ENCODE measurements around the gene STK32B.
"Not testable (repeated sequence)": the region's sequence is repeated elsewhere in the genome, so short reads cannot be mapped to it uniquely, and the experiment has no call there.

The STK32B gene

GRCh38 chr4:5247735-5248134 is 196.5 kb downstream of the STK32B start:
- H3K9me3 ChIP-seq (ENCODE audit: insufficient read depth, low read depth, low read length) = peaks cover 2% of the 10 kb centered on the region
- DNase-seq = no peak
- no peaks in the 10 kb centered on the region for H3K4me1 ChIP-seq (ENCODE audit: control insufficient read depth in 1 of 2, insufficient read depth in 2 of 2, low read length in 2 of 2)
- no peak overlapping the region for H2BK12ac ChIP-seq (ENCODE audit: low read length)
- H3K27me3 ChIP-seq (ENCODE audit: insufficient read depth, low read length) = no peaks in the 10 kb centered on the region
- H2BK120ac ChIP-seq (ENCODE audit: insufficient read depth, low read length, poor library complexity) = no peak overlapping the region
- H3K18ac ChIP-seq (ENCODE audit: low read length) = no peak overlapping the region
- H3K27ac ChIP-seq (ENCODE audit: low read depth, low read length) = no peak overlapping the region
- no peak overlapping the region for H3K4me3 ChIP-seq (ENCODE audit: low read depth, low read length)
- H2AK5ac ChIP-seq (ENCODE audit: low read length) = no peak overlapping the region
- no peak overlapping the region for H3K4ac ChIP-seq (ENCODE audit: low read depth, low read length)
- no peak overlapping the region for H4K12ac ChIP-seq (ENCODE audit: low read depth, low read length)
- no peak overlapping the region for H3K4me2 ChIP-seq (ENCODE audit: low read length)
- no peak overlapping the region for H4K91ac ChIP-seq (ENCODE audit: low read depth, low read length)
- no peak overlapping the region for H2AFZ ChIP-seq (ENCODE audit: insufficient read depth, low read length, poor library complexity)
- H4K8ac ChIP-seq (ENCODE audit: low read depth, low read length) = no peak overlapping the region
- no peak overlapping the region for H3K9ac ChIP-seq (ENCODE audit: low read length)
- H2BK5ac ChIP-seq (ENCODE audit: low read depth, low read length, poor library complexity) = no peak overlapping the region
- WGBS (ENCODE audit: extremely low coverage, insufficient coverage, insufficient read length) = no CpG with 5 or more reads among the region's 1 CpG
- no peak overlapping the region for H3K14ac ChIP-seq (ENCODE audit: low read length)
- no peaks in the 10 kb centered on the region for H3K79me1 ChIP-seq (ENCODE audit: low read length)
- no peaks in the 10 kb centered on the region for H3K36me3 ChIP-seq (ENCODE audit: control insufficient read depth in 1 of 2, insufficient read depth in 2 of 2, low read length in 2 of 2)
- no peaks in the 10 kb centered on the region for H3K79me2 ChIP-seq (ENCODE audit: control insufficient read depth, insufficient read depth, low read length, poor library complexity)
- H3K23ac ChIP-seq (ENCODE audit: low read length) = no peak overlapping the region

- WGBS (ENCODE audit: extremely low coverage, insufficient coverage, insufficient read length) = no CpG with 5 or more reads among the region's 2 CpGs
Observed at GRCh38 chr4:5249727-5250126, 198.4 kb downstream of the STK32B start.

GRCh38 chr4:5250536-5250935 is 199.3 kb downstream of the STK32B start:
- H4K8ac ChIP-seq (ENCODE audit: low read depth, low read length); H4K91ac ChIP-seq (ENCODE audit: low read depth, low read length); H3K9me3 ChIP-seq (ENCODE audit: insufficient read depth, low read depth, low read length); H4K12ac ChIP-seq (ENCODE audit: low read depth, low read length); H3K4me1 ChIP-seq (ENCODE audit: control insufficient read depth in 1 of 2, insufficient read depth in 2 of 2, low read length in 2 of 2); H3K79me1 ChIP-seq (ENCODE audit: low read length); H3K14ac ChIP-seq (ENCODE audit: low read length); H3K18ac ChIP-seq (ENCODE audit: low read length); H3K4me3 ChIP-seq (ENCODE audit: low read depth, low read length); H3K9ac ChIP-seq (ENCODE audit: low read length); H2AK5ac ChIP-seq (ENCODE audit: low read length); H3K27me3 ChIP-seq (ENCODE audit: insufficient read depth, low read length); H3K23ac ChIP-seq (ENCODE audit: low read length); H3K79me2 ChIP-seq (ENCODE audit: control insufficient read depth, insufficient read depth, low read length, poor library complexity); H3K4ac ChIP-seq (ENCODE audit: low read depth, low read length); DNase-seq; H2BK5ac ChIP-seq (ENCODE audit: low read depth, low read length, poor library complexity); H2AFZ ChIP-seq (ENCODE audit: insufficient read depth, low read length, poor library complexity); H3K36me3 ChIP-seq (ENCODE audit: control insufficient read depth in 1 of 2, insufficient read depth in 2 of 2, low read length in 2 of 2); H2BK120ac ChIP-seq (ENCODE audit: insufficient read depth, low read length, poor library complexity); H3K27ac ChIP-seq (ENCODE audit: low read depth, low read length); H3K4me2 ChIP-seq (ENCODE audit: low read length); H2BK12ac ChIP-seq (ENCODE audit: low read length): not testable (repeated sequence)
- no CpG with 5 or more reads among the region's 5 CpGs for WGBS (ENCODE audit: extremely low coverage, insufficient coverage, insufficient read length)

More at GRCh38 chr4:5249727-5250126, 198.4 kb downstream of the STK32B start:
- H3K14ac ChIP-seq (ENCODE audit: low read length) = no peak overlapping the region
- no peak overlapping the region for H4K91ac ChIP-seq (ENCODE audit: low read depth, low read length)
- H3K36me3 ChIP-seq (ENCODE audit: control insufficient read depth in 1 of 2, insufficient read depth in 2 of 2, low read length in 2 of 2) = no peaks in the 10 kb centered on the region
- H3K18ac ChIP-seq (ENCODE audit: low read length) = no peak overlapping the region
- no peak overlapping the region for H2AFZ ChIP-seq (ENCODE audit: insufficient read depth, low read length, poor library complexity)
- no peak overlapping the region for H2BK5ac ChIP-seq (ENCODE audit: low read depth, low read length, poor library complexity)
- H2AK5ac ChIP-seq (ENCODE audit: low read length) = no peak overlapping the region
- H3K4me1 ChIP-seq (ENCODE audit: control insufficient read depth in 1 of 2, insufficient read depth in 2 of 2, low read length in 2 of 2) = no peaks in the 10 kb centered on the region
- H4K8ac ChIP-seq (ENCODE audit: low read depth, low read length) = no peak overlapping the region
- no peak overlapping the region for H4K12ac ChIP-seq (ENCODE audit: low read depth, low read length)
- H3K23ac ChIP-seq (ENCODE audit: low read length) = no peak overlapping the region
- no peaks in the 10 kb centered on the region for H3K79me2 ChIP-seq (ENCODE audit: control insufficient read depth, insufficient read depth, low read length, poor library complexity)
- no peak for DNase-seq
- H3K9ac ChIP-seq (ENCODE audit: low read length) = no peak overlapping the region
- H2BK12ac ChIP-seq (ENCODE audit: low read length) = no peak overlapping the region
- no peak overlapping the region for H3K27ac ChIP-seq (ENCODE audit: low read depth, low read length)
- no peak overlapping the region for H3K4me3 ChIP-seq (ENCODE audit: low read depth, low read length)
- no peak overlapping the region for H3K4me2 ChIP-seq (ENCODE audit: low read length)
- H3K4ac ChIP-seq (ENCODE audit: low read depth, low read length) = no peak overlapping the region
- no peaks in the 10 kb centered on the region for H3K79me1 ChIP-seq (ENCODE audit: low read length)
- H3K27me3 ChIP-seq (ENCODE audit: insufficient read depth, low read length) = no peaks in the 10 kb centered on the region
- peaks cover 2% of the 10 kb centered on the region for H3K9me3 ChIP-seq (ENCODE audit: insufficient read depth, low read depth, low read length)
- no peak overlapping the region for H2BK120ac ChIP-seq (ENCODE audit: insufficient read depth, low read length, poor library complexity)

GRCh38 chr4:5256421-5256820 is 205.1 kb downstream of the STK32B start:
- Histone ChIP-seq H3K79me1 (ENCODE audit: low read length) (no peaks in the 10 kb centered on the region), H4K91ac (ENCODE audit: low read depth, low read length) (no peak overlapping the region), H2BK5ac (ENCODE audit: low read depth, low read length, poor library complexity) (no peak overlapping the region), H2BK120ac (ENCODE audit: insufficient read depth, low read length, poor library complexity) (no peak overlapping the region), H3K4me2 (ENCODE audit: low read length) (no peak overlapping the region), H3K9ac (ENCODE audit: low read length) (no peak overlapping the region), H3K4me1 (ENCODE audit: control insufficient read depth in 1 of 2, insufficient read depth in 2 of 2, low read length in 2 of 2) (no peaks in the 10 kb centered on the region), H3K9me3 (ENCODE audit: insufficient read depth, low read depth, low read length) (peaks cover 3% of the 10 kb centered on the region), H3K14ac (ENCODE audit: low read length) (no peak overlapping the region), H3K4me3 (ENCODE audit: low read depth, low read length) (no peak overlapping the region), H3K23ac (ENCODE audit: low read length) (no peak overlapping the region), H3K27me3 (ENCODE audit: insufficient read depth, low read length) (no peaks in the 10 kb centered on the region), H3K79me2 (ENCODE audit: control insufficient read depth, insufficient read depth, low read length, poor library complexity) (no peaks in the 10 kb centered on the region), H4K8ac (ENCODE audit: low read depth, low read length) (no peak overlapping the region), H3K4ac (ENCODE audit: low read depth, low read length) (no peak overlapping the region), H3K18ac (ENCODE audit: low read length) (no peak overlapping the region), H2BK12ac (ENCODE audit: low read length) (no peak overlapping the region), H2AK5ac (ENCODE audit: low read length) (no peak overlapping the region), H3K36me3 (ENCODE audit: control insufficient read depth in 1 of 2, insufficient read depth in 2 of 2, low read length in 2 of 2) (no peaks in the 10 kb centered on the region), H4K12ac (ENCODE audit: low read depth, low read length) (no peak overlapping the region), H2AFZ (ENCODE audit: insufficient read depth, low read length, poor library complexity) (no peak overlapping the region), H3K27ac (ENCODE audit: low read depth, low read length) (no peak overlapping the region)
- DNase-seq = no peak
- no CpG with 5 or more reads among the region's 4 CpGs for WGBS (ENCODE audit: extremely low coverage, insufficient coverage, insufficient read length)
